K562 (cell line): ENCODE data around the gene ERC2. TPM values are rescaled to one million over a fixed set of nuclear protein-coding genes. Genes with fewer than 3 reads are reported as not detected.

Source experiments
- AFF4 ChIP-seq: sonication (generic); formaldehyde crosslinking; IDR thresholded peaks from 2 replicates; pipeline ENCODE4 v1.8.0; 2023; ENCODE audit warnings: mild to moderate bottlenecking, missing genetic modification reagents
- CBX5 ChIP-seq: IDR thresholded peaks from 2 replicates; pipeline ENCODE4 v1.6.1; 2014; ENCODE audit warnings: low read depth, borderline replicate concordance
- KAT8 ChIP-seq: fragments of 450-650 bp; IDR thresholded peaks from 2 replicates; pipeline ENCODE4 v1.6.1; 2016; ENCODE audit warnings: low read depth, mild to moderate bottlenecking
- KLF1 ChIP-seq: fragments of 450-650 bp; IDR thresholded peaks from 2 replicates; pipeline ENCODE4 v1.6.1; 2016; ENCODE audit warnings: missing genetic modification characterization, missing compliant biosample characterization
- MYBL2 ChIP-seq, 2 experiments: fragments of 450-650 bp in 1 of 2; sonication (generic) in 1 of 2; formaldehyde crosslinking in 1 of 2; IDR thresholded peaks; 2 replicates each; pipeline versions ENCODE4 v1.6.1 to v1.8.1; 2017 to 2022; ENCODE audit warnings: borderline replicate concordance in 1 of 2, inconsistent platforms in 1 of 2, low read depth in 1 of 2, mild to moderate bottlenecking in 1 of 2, missing genetic modification reagents in 1 of 2, moderate library complexity in 1 of 2
- NCOA4 ChIP-seq: fragments of 450-650 bp; IDR thresholded peaks from 2 replicates; pipeline ENCODE4 v1.6.1; 2018; ENCODE audit warnings: mild to moderate bottlenecking; ENCODE audit not compliant: partially characterized antibody
- NONO ChIP-seq, 2 experiments: fragments of 200-400 bp in 1 of 2; fragments of 450-650 bp in 1 of 2; formaldehyde crosslinking in 1 of 2; IDR thresholded peaks; 2 replicates each; pipeline ENCODE4 v1.6.1; 2017; ENCODE audit warnings: low read depth in 2 of 2, mild to moderate bottlenecking in 2 of 2, moderate library complexity in 2 of 2, low read length in 1 of 2
- NR2C2 ChIP-seq, 2 experiments: fragments of 200-800 bp in 1 of 2; sonication (Bioruptor generic) in 1 of 2; sonication (generic) in 1 of 2; formaldehyde crosslinking in 1 of 2; IDR thresholded peaks; 2 replicates each; pipeline versions ENCODE4 v1.6.1 to v1.8.0; 2016 to 2022; ENCODE audit warnings: mild to moderate bottlenecking in 1 of 2, missing compliant biosample characterization in 1 of 2, missing genetic modification characterization in 1 of 2, missing genetic modification reagents in 1 of 2
- SUPT5H ChIP-seq: fragments of 450-650 bp; IDR thresholded peaks from 2 replicates; pipeline ENCODE4 v1.6.1; 2016
- TRIM25 ChIP-seq: fragments of 450-650 bp; IDR thresholded peaks from 2 replicates; pipeline ENCODE4 v1.7.0; 2016; ENCODE audit warnings: borderline replicate concordance
- ZNF551 ChIP-seq: fragments of 250-450 bp; sonication (Bioruptor Pico); IDR thresholded peaks from 2 replicates; pipeline ENCODE4 v1.5.0; 2021; ENCODE audit warnings: mild to moderate bottlenecking, moderate library complexity
- ZNF668 ChIP-seq: fragments of 250-450 bp; sonication (Bioruptor Pico); IDR thresholded peaks from 2 replicates; pipeline ENCODE4 v1.8.0; 2022; ENCODE audit warnings: mild to moderate bottlenecking, inconsistent platforms
- polyA plus RNA-seq, 8 experiments: library from polyadenylated mRNA; depleted of rRNA in 4 of 8; stranded (reverse) in 5 of 8; unstranded in 3 of 8; fragments of >200 nt; fragmentation: Nextera tagmentation in 2 of 8; fragmentation: Illumina TruSeq in 1 of 8; extraction: Ambion mirVana in 2 of 8; extraction: Trizol in 1 of 8; gene quantifications; 2 replicates each; pipeline versions ENCODE4 v1.2.1 to v1.2.3, GENCODE V29; 2011 to 2014; ENCODE audit warnings: inconsistent platforms in 1 of 8, missing spikeins in 1 of 8
- total RNA-seq, 7 experiments: library from RNA; depleted of rRNA in 6 of 7; stranded (reverse); fragments of >200 nt in 6 of 7; fragmentation: Illumina TruSeq in 2 of 7; extraction: Trizol in 2 of 7; gene quantifications; 2 replicates each; pipeline versions ENCODE4 v1.2.1 to v1.2.3, GENCODE V29; 2011 to 2021; ENCODE audit warnings: low replicate concordance in 1 of 7
- TF ChIP-seq, protein P1 (sequence below): IDR thresholded peaks from 2 replicates; pipeline ENCODE4 v1.6.1; 2016; ENCODE audit warnings: missing genetic modification characterization, missing compliant biosample characterization
- TF ChIP-seq, protein P2 (sequence below): fragments of 200-400 bp; formaldehyde crosslinking; IDR thresholded peaks from 2 replicates; pipeline ENCODE4 v1.6.1; 2017; ENCODE audit warnings: mild to moderate bottlenecking, low read depth, low read length, moderate library complexity

The ERC2 gene
- total and polyA plus RNA-seq, 9 of the 15 experiments (the other 6 are each of a cell fraction or from before 2014, with no cell fraction given) = 0.04 to 0.18 (median 0.07) TPM; not detected in 2

GRCh38 chr3:56316944-56317343 lies 151.3 kb downstream of the ERC2 start (continued):
- no peak for TF ChIP-seq TRIM25
- TF ChIP-seq KLF1 (tag) = no peak
- TF ChIP-seq, protein P1, sequence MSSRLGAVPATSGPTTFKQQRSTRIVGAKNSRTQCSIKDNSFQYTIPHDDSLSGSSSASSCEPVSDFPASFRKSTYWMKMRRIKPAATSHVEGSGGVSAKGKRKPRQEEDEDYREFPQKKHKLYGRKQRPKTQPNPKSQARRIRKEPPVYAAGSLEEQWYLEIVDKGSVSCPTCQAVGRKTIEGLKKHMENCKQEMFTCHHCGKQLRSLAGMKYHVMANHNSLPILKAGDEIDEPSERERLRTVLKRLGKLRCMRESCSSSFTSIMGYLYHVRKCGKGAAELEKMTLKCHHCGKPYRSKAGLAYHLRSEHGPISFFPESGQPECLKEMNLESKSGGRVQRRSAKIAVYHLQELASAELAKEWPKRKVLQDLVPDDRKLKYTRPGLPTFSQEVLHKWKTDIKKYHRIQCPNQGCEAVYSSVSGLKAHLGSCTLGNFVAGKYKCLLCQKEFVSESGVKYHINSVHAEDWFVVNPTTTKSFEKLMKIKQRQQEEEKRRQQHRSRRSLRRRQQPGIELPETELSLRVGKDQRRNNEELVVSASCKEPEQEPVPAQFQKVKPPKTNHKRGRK = no peak
- TF ChIP-seq ZNF668 (CRISPR knock-in tag) = no peak
- TF ChIP-seq NONO (IDR thresholded peaks at IDR 0.05; ENCODE audit: low read depth in 2 of 2, low read length in 1 of 2) = no peak
- TF ChIP-seq NR2C2 (CRISPR knock-in tag; IDR thresholded peaks at IDR 0.05) = no peak
- no peak for TF ChIP-seq NR2C2 (tag; IDR thresholded peaks at IDR 0.05)
- TF ChIP-seq, protein P2, sequence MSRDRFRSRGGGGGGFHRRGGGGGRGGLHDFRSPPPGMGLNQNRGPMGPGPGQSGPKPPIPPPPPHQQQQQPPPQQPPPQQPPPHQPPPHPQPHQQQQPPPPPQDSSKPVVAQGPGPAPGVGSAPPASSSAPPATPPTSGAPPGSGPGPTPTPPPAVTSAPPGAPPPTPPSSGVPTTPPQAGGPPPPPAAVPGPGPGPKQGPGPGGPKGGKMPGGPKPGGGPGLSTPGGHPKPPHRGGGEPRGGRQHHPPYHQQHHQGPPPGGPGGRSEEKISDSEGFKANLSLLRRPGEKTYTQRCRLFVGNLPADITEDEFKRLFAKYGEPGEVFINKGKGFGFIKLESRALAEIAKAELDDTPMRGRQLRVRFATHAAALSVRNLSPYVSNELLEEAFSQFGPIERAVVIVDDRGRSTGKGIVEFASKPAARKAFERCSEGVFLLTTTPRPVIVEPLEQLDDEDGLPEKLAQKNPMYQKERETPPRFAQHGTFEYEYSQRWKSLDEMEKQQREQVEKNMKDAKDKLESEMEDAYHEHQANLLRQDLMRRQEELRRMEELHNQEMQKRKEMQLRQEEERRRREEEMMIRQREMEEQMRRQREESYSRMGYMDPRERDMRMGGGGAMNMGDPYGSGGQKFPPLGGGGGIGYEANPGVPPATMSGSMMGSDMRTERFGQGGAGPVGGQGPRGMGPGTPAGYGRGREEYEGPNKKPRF = no peak
- TF ChIP-seq CBX5 = no peak
- no peak for TF ChIP-seq KAT8
- TF ChIP-seq ZNF551 (CRISPR knock-in tag) = no peak
- no peak for TF ChIP-seq MYBL2 (IDR thresholded peaks at IDR 0.05; ENCODE audit: low read depth)
- no peak for TF ChIP-seq MYBL2 (CRISPR knock-in tag; IDR thresholded peaks at IDR 0.05; ENCODE audit: borderline replicate concordance)
- no peak for TF ChIP-seq NCOA4
- TF ChIP-seq SUPT5H = no peak
- no peak for TF ChIP-seq AFF4 (CRISPR knock-in tag)
